Stimulated activated CD4-positive, alpha-beta T cell treated with anti-CD3 and anti-CD28 coated beads, Interleukin-4, amount 100 ng/mL, for 24 hours (primary cell): ENCODE results near the gene COL25A1.

Experiments used
- DNase-seq: peaks from one replicate; pipeline ENCODE4 v3.0.0-alpha.2; 2020

The COL25A1 gene

DNA sequence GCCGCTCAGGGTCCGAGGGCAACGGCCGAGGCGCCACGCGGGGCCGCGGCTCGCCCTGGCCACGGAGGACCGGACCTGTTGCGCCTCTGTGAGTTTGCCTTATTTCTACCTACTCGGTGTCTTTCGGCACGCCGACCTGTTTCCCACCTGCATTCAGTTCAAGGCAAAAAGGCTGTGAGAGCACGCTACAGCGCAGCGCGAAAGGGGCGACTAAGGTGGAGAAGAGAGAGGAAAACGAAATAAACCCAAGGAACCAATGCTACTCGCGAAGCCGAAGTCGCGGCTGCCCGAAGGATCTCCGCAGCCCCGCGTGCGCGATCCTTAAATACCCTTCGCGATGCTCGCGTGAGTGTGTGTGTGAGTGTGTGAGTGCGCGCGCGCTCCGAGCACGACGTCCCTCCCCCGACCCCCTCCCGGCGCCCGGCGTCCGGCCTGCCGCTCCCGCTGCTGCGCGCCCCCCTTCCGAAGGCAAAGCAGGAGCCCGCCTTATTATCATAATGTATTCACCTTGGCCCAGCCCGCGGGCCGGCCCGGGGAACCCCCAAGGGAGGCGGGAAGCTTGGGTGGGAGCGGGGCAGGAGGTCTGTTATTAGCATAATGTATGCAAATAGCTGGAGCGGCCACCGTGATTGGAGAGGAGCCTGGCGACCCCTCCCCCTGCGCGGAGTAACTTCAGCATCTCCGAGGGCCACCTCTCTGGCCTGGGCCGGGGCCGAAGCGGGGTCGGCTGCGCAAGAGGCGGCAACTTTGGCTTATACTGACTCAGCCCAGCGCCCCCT, at the start of gene COL25A1:
COL25A1 (minus strand) TSS at position 298 of the 779 bp plus-strand sequence.
- DNase-seq = peak; percentile 31

DNA sequence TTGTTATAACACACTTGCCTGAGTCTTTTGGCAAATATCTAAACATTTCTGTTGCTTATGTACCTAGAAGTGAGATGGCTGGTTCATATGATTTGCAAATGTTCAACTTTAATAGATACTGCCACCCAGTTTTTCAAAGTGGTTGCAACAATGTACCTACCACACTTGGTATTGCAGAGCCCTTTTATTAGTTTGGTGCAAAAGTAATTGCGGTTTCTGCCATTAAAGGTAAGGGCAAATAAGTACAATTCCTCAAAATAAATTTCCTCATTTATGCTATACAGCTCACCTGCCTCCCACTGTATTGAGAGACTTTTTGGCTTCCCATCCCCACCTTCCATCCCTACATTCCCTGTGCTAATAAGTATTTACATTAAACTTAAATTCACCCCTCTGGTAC, 47.7 kb upstream of the COL25A1 start:
- no peak for DNase-seq

DNA sequence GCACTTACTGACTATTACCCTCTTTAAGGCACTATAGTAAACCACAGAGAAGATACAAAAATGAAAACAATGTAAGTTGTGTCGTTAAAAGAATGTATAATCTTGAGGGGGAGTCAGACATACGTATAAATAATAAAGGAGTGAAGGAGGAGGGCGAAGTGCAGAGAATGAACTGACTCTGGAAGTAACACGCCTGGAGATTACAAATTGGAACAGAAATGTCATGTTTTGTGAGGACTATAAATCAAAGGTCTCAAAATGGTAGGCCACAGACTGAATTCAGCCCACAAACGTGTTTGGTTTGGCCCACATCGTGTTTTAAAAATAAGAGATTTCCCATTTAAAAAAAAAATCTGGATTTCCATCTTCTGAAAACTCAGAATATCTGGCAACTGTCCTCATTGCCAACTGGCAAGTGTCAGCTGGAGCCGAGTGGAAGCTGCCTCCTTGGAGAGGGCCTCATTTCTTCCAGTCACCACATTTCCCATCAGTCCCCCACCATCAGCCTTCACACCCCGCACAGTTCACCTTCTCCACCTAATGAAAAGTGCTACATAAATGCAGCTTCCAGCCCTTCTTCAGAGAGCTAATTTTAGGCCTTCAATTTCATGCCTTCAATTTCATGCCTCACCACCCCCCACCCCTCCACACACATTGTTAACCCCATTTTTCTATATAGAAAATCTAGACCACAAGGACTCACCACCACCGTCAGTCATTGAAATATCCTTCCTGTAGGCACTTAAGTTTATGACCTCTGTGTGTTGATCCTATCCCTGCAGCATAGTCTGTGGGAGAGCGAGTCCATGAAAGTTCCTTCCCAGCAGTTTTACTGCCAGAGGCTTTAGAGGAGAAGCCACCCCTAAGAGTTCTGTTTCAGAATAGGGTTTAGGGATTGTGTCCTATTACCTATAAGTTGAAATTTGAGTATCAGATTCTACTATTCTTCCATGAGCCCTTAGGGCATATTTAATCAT, 32.0 kb upstream of the COL25A1 start:
- DNase-seq = no peak

DNA sequence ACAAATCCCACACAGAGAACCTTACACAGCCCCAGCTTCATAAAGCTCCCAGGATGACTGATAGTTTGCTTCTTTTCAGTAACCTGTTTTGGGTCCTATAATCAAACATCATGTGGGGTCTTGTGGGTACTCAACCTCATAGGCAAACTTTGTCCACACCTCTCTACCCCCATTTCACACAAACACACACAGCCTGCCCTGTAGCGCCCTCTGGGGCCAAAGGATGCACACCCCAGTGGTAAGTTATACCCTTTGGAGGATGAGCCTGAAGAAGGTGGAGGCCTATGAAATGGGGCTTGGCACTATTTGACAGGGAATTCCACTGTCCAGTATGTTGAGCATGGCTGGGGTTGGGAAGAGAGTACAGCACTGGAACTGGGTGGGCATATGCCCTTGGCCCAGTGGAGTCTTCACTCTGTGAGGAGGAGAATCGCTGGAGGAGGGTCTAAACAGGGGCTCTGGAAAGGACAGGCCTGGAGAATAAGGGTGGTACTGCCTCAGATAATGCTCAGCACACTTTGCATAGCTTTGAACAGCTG, 30.5 kb upstream of the COL25A1 start:
- no peak for DNase-seq

DNA sequence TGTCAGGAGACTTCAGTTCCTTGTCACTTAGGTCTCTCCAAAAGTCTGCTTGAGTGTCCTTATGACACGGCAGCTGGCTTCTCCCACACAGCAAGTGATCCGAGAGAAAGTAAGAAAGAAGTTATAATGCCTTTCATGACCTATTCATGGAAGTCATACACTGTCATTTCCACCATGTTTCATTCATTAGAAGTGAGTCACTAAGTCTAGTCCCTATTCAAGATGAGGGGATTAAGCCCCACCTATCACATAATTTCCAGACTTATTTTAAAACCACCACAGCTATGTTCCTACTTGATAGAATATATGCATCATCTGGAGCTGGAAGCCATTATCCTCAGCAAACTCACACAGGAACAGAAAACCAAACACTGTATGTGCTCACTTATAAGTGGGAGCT, 25.2 kb upstream of the COL25A1 start:
- no peak for DNase-seq

DNA sequence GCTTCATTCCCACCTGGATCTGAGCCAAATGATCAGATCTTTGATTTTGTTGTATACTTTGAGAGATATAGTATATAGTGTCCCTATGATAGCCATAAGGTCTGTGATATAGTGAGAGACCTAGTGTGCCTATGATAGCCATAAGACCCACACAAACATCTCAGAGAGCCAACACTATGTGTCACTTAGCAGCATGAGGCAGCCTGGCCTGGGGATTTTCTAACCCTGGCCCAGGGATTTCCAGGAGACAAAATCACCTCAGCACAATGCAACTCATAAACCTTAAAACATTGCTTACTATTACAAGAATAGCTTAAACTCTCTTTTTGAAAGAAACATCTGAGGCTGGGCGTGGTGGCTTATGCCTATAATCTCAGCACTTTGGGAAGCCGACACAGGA, 23.2 kb upstream of the COL25A1 start:
- DNase-seq = no peak

DNA sequence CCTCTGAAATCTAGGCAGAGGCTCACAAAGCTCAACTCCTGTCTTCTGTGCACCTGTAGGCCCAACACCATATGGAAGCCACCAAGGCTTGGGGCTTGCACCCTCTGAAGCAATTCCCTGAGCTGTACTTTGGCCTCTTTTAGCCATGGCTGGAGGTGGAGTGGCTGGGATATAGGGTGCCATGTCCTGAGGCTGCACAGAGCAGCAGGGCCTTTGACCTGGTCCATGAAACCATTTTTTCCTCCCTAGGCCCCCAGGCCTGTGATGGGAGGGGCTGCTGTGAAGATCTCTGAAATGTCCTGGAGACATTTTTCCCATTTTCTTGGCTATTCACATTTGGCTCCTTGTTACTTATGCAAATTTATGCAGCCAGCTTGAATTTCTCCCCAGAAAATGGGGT, 20.9 kb upstream of the COL25A1 start:
- no peak for DNase-seq

DNA sequence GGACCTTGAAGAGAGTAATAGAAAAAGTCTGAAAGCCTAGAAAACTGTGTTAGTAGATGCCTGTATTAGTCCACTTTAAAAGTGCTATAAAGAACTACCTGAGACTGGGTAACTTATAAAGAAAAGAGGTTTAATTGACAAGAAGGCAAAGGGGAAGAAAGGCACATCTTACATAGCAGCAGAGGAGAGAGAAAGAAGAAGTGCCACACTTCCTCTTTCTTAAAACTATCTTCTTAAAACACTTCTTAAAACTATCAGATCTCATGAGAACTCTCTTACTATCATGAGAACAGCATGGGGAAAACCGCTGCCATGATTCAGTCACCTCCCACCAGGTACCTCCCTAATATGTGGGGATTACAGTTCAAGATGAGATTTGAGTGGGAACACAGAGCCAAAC, 18.8 kb upstream of the COL25A1 start:
- DNase-seq = no peak

DNA sequence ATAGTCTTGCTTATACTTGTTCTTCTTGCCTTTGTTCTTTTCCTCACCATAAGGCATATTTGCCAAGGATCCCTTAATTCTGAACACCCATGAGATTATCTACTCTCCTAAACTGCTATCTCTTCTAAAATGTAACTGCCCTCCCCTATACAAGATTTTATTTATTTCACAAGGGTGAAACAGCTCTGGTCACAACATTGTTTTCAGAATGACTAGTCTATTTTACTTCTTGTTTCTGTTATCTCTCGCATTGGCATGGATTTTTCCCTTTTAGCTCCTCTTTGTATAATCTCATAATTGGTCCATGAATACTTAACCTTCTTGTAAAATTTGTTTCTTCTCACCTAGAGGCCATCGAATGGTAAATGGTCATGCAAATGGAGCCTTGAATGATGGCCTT, 17.2 kb upstream of the COL25A1 start:
- DNase-seq = no peak

DNA sequence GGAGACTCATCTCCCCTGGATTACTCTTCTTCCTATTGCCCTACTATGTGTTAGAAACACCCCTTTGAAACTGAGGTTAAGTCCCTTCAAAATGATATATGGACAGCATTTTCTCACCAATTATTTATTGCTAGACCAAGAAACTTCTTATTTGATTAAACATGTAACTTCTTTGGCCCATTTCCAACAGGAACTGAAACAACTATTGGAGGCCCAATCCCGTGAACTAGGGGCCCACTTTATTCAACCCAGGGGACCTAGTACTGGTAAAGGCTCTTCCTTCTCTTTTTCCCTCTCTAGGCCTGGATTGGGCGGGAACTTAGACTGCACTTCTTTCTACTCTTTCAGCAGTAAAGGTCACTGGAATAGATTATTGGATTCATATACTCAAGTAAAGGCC, 16.7 kb upstream of the COL25A1 start:
- no peak for DNase-seq

DNA sequence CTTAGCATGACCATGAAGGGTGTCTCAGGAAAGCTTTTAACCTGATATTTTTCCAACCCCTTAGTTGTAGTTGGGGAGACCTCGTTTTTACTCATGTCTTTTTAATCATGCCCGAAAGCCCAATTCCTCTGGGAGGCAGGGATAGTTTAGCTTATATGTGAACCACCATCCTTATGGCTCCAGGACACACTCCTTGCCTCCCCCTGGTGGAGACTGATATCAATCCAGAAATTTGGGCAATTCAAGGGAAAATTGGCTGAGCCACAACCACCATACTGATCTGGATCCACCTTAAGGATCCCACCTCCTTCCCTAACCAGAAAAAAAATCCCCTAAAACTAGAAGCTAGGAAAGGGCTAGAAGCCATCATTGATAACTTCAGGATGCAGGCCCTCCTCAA, 13.4 kb upstream of the COL25A1 start:
- DNase-seq = no peak

DNA sequence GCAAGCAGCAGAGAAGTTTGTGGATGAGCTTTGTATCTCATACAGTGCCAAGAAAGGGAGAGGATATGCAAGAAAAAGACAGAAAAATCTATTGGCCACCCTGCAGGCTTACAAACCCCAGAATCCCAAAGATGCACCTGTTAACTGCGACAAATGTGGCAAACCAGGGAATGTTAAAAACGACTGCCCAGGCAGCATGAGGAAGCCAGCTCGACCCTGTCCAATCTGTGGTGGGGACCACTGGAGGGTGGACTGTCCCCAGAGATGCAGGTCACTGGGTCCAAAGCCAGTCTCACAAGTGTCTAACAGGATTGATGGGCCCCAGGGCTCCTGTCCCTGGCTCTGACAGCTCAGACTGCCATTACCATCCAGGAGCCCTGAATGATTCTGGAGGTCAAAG, 12.9 kb upstream of the COL25A1 start:
- no peak for DNase-seq

DNA sequence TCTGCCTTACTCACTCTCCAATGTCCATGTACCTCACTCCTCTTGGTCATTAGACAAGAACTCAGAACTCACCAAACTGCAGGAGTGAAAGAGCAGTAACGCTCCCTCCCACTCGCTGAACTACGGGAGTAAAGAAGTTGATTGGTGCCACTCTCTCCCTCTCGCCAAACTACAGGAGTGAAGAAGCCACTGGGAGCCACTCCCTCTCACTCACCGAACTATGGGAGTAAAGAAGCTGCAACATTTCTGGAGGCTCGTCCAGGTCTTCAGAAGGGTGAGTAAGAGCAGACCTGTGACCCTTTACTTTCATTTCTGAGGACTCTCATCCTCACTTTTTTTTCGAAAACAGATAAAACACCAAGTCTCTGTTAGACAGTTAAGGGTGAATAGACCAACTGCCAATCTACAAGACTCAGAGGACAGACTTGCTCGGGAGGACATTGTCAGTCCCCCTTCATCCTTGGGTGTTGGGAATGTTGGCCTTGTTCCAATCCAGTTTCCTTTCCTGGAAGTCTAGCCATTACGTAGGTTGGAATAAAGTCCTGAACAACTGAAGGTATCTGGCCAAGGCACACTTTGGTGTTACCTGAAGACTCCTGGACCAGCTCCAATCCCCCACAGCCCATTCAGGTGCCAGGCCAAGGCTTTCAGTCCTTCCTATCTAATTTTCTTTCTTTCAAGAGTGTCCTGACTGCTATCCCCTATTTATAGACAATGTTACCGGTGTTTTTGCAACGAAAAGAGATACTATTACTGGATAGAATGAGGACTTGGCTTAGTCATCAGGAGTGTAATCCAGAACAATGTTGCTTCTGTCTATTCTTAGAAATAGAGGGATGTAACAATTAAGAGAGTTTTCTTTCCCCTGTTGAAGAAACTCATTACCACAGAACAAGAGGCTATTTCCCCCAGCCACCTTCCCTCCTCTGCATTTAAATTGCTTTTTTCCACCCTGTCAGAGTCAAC, 11.0 kb upstream of the COL25A1 start:
- no peak for DNase-seq

DNA sequence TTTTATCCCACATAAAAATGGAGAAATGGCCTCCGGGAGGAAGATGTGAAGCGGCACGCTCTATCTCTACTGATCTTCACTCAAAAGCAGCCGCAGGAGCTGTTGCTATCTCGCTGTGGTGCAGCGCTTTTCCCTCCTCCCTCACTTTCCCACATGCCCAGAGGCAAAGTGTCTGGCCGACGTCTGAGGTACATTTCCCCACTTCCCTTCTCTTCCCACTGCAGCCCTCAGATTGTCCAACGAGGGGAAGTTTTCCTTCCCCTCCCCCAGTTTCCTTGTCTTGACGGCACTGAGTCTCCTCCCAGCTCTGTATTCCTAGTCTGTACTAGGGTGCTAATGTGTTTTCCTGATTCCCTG, 660 bp upstream of the COL25A1 start:
- no peak for DNase-seq

DNA sequence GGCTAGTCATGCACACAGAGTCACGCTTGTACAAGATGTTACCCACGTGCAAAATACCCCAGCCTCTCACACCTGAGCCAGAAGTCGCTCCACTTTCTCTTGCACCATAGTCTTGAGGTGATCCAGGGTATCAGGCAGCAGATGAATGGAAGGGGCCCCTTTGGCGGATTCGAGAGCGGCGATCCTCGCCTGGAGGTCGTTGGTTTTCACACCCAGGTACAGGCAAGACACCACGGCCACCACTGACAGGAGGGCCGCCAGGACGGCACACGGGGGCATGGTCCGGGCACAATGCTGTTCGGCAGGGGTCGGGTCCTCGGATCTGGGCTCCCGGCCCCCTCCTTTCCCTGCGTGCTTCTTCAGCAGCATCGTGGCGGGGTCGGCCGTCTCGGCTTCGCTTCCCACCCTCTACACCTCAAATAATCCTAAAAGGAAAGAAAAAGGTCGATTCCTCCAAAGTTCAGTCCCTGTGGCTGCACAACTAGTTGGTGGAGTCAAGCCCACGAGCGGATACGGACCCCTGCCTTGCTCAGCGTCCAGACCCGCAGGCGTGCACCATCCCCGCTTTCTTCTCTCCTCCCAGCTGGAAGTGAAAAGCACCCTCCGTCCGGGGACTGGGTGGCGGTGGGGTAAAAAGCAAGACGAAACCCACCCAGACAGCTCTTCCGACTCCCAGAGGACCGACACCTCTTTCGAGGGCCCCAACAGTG, 652 bp downstream of the COL25A1 start:
- DNase-seq = no peak

DNA sequence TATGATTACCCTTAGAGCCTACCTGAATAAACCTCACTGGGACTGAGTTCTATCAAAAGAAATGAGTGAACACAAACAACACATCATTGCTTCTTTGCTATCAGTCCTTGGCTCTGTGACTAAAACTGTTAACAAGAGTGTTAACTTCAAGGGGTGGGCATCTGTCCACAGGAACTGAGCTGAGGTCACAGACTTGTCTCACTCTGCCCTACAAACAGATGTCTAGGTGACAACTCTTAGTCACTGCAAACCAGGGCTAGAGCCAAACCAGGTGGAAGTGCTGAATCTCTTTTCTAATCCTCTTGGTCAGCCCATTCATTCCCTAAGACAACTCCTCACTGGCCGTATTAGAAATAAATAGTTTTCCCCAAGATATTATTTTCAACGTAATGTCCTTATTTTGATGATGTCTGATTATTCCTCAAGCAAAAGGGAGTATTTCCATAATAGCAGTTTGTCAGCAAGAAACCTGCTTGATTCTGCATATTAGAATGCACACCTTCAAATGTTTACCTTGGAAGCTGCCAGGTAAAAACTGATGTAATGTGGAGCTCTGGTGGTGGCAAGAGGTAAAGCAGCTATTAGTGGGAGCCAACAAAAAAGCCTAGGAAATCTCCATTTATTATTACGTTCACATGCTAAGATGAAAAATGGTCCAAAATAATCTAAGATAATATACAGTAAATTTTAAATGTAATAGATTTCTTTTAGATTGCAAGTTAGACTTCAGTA, 4.0 kb downstream of the COL25A1 start:
- DNase-seq = no peak

DNA sequence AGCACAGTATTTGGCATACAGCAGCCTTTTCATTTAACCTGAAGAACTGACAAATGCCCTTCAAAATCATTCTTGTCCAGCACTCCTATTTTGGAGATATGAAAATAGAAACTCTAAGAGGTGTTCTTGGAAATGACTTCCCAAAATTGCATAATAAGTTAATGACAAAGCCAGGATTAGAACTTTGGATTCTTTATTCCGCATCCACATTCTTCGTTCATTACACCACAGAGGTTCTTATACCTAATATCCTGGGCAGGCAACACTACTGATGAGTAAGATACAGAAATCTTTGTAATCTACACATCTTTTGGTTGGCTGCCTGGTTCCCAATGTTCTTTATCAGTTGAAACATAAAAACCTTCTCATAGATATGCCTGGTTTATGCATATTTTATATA, 5.9 kb downstream of the COL25A1 start:
- no peak for DNase-seq

DNA sequence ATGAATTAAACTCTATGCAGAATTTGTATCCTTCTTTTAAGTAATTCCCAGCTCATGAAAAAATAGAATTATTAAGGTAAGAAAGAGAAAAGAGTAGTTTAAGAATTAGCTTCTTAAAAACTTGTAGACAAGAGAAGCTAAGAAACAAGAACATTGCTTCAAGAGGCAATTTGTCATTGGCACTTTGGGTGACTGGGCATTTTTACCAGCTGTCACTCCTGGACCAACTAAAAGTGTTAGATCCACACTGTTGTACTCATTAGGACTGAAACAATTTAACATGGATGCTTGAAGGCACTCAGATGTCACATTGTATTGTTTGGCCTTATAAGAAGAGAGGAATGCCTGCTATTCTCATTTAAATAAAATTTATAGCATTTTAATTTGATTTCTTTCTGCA, 7.4 kb downstream of the COL25A1 start:
- no peak for DNase-seq

DNA sequence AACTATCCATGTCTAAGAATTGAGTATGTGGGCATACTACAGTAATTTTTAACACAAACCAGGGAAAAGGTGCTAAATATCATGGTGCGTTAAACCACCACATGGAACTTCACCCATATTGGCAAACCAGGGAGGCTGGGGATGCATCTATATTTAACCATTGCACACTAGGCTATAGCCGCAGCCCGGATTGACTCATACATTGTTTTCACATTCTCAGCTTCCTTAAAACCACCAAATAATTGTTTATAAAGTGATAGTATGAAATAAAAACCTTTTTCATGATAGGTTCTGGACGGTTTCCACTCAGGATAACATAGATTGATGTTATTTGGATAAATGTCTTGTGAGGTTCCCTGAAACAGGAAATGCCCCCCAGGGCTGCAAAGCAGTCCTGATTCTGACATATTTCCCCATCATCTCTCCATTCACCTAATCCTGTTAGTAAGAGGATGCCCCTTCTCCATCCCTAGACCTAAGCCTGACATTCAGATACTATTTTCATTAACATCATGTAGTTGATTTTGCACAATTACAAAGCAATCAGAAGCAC, 7.9 kb downstream of the COL25A1 start:
- DNase-seq = no peak

DNA sequence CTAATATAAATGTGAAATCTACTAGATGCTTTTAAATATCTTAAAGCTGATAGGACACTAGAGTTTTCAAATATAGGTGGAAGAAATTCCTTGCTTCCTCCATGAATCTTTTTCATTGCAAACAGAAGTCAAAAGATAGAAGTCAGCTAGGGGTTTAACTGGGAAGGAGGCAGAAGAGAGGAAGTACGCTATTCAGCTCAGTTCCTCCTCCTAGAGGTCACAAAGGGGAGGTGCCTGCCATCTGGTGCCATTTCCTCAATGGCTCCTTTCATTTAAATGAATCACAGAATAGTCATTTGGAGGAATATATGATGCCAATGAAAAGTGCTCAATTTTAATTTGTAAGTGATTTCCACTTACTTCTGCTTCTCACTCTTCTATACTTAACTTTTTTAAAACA, 8.5 kb downstream of the COL25A1 start:
- DNase-seq = no peak

DNA sequence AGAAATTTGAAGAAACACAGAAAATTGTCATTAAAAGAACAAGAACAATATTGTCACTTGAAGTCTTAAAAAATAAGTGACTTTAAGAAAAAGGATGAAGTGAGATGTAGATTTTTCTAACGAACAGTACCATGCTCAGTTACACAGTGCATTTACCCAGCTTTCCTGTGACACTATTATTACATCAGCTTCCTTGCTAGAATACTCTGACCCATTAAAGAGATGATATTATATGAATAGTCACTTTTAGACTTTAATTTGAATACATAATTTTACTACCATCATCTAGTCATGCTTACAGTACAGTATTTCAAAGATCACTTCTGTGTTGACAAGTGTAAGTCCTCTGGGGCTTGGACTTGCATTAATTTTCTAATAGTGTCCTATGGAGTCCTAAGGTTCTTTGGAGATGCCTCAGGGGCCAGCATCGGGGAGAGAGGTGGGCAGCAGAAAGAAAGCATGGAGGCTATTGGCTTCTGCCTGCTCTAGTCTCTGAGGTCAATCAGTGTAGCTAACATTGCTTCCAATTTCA, 10.7 kb downstream of the COL25A1 start:
- DNase-seq = no peak
